GM21723 (cell line): ENCODE results near the gene DAD1.
"Not testable (repeated sequence)": the region's sequence is repeated elsewhere in the genome, so short reads cannot be mapped to it uniquely, and the experiment has no call there.

Experiments used
- ATAC-seq: cut with Tn5 transposase; IDR thresholded peaks from one replicate; pipeline ENCODE4 v1.9.1; 2021; ENCODE audit warnings: mild to moderate bottlenecking, moderate library complexity; ENCODE audit not compliant: unreplicated experiment

Gene DAD1

GRCh38 chr14:22569737-22570131 lies 19.3 kb downstream of the DAD1 start:
- no peak for ATAC-seq

- no peak for ATAC-seq
These were observed 19.8 kb downstream of the DAD1 start for GRCh38 chr14:22569106-22569736.

- ATAC-seq = no peak
These were observed 21.6 kb downstream of the DAD1 start for GRCh38 chr14:22567437-22567836.

- no peak for ATAC-seq
These were observed 22.2 kb downstream of the DAD1 start for GRCh38 chr14:22566845-22567244.

GRCh38 chr14:22566266-22566665 lies 22.8 kb downstream of the DAD1 start:
- ATAC-seq = not testable (repeated sequence)

- peak; percentile 47 for ATAC-seq
These were observed 23.6 kb downstream of the DAD1 start for GRCh38 chr14:22565391-22565945.

- ATAC-seq = no peak
These were observed 24.6 kb downstream of the DAD1 start for GRCh38 chr14:22564463-22564862.

- ATAC-seq = peak; percentile 33
These were observed 25.0 kb downstream of the DAD1 start for GRCh38 chr14:22563987-22564386.

GRCh38 chr14:22561661-22562579 lies 27.1 kb downstream of the DAD1 start:
- ATAC-seq = no peak

- ATAC-seq = no peak
These were observed 27.7 kb downstream of the DAD1 start for GRCh38 chr14:22561366-22561660.

GRCh38 chr14:22560662-22561365 lies 28.2 kb downstream of the DAD1 start:
- no peak for ATAC-seq

GRCh38 chr14:22559041-22559440 lies 30.0 kb downstream of the DAD1 start:
- no peak for ATAC-seq

- no peak for ATAC-seq
These were observed 30.7 kb downstream of the DAD1 start for GRCh38 chr14:22558221-22558913.

GRCh38 chr14:22557846-22558220 lies 31.2 kb downstream of the DAD1 start:
- ATAC-seq = no peak

GRCh38 chr14:22556990-22557623 lies 31.9 kb downstream of the DAD1 start:
- peak; percentile 34 for ATAC-seq

- ATAC-seq = peak; percentile 71
These were observed 32.7 kb downstream of the DAD1 start for GRCh38 chr14:22556021-22556989.

GRCh38 chr14:22555384-22556011 lies 33.5 kb downstream of the DAD1 start:
- peak; percentile 5 for ATAC-seq

GRCh38 chr14:22554498-22555383 lies 34.3 kb downstream of the DAD1 start:
- ATAC-seq = no peak
